SK-N-SH treated with all-trans-retinoic acid at 6 μM for 48 hours (cell line): ENCODE measurements around the gene SFXN5.

ENCODE experiments used
- ARNTL ChIP-seq: fragments of 450-650 bp; formaldehyde crosslinking; IDR thresholded peaks from 2 replicates; pipeline ENCODE4 v1.5.0; 2020; ENCODE audit warnings: low read depth, mild to moderate bottlenecking, moderate library complexity, borderline replicate concordance
- RARB ChIP-seq: fragments of 250-450 bp; sonication (Bioruptor Pico); IDR thresholded peaks from 2 replicates; pipeline ENCODE4 v1.8.0; 2021; ENCODE audit warnings: mild to moderate bottlenecking, moderate library complexity
- ZC3H10 ChIP-seq: fragments of 250-450 bp; sonication (Bioruptor Pico); IDR thresholded peaks from 2 replicates; pipeline ENCODE4 v1.5.1; 2021; ENCODE audit warnings: mild to moderate bottlenecking, moderate library complexity
- ZFP30 ChIP-seq: fragments of 450-650 bp; formaldehyde crosslinking; IDR thresholded peaks from 2 replicates; pipeline ENCODE4 v1.5.0; 2022; ENCODE audit warnings: mild to moderate bottlenecking, moderate library complexity
- ZNF70 ChIP-seq: fragments of 450-650 bp; formaldehyde crosslinking; IDR thresholded peaks from 2 replicates; pipeline ENCODE4 v1.5.0; 2020; ENCODE audit warnings: mild to moderate bottlenecking, moderate library complexity
- ZNF8 ChIP-seq: fragments of 450-650 bp; formaldehyde crosslinking; IDR thresholded peaks from 2 replicates; pipeline ENCODE4 v1.5.0; 2020; ENCODE audit warnings: mild to moderate bottlenecking, moderate library complexity
- TF ChIP-seq, protein P1 (sequence below): fragments of 250-450 bp; sonication (Bioruptor Pico); IDR thresholded peaks from 2 replicates; pipeline ENCODE4 v1.8.0; 2020; ENCODE audit warnings: mild to moderate bottlenecking, moderate library complexity, borderline replicate concordance
- TF ChIP-seq, protein P2 (sequence below): fragments of 250-450 bp; sonication (Bioruptor Pico); IDR thresholded peaks from 2 replicates; pipeline ENCODE4 v1.5.1; 2020; ENCODE audit warnings: low read depth, mild to moderate bottlenecking, moderate library complexity
- TF ChIP-seq, protein P3 (sequence below): fragments of 250-450 bp; sonication (Bioruptor Pico); IDR thresholded peaks from 2 replicates; pipeline ENCODE4 v1.8.0; 2021; ENCODE audit warnings: low read depth, mild to moderate bottlenecking, moderate library complexity, borderline replicate concordance
- TF ChIP-seq, protein P4 (sequence below): fragments of 250-450 bp; sonication (Bioruptor Pico); IDR thresholded peaks from 2 replicates; pipeline ENCODE4 v1.5.0; 2020; ENCODE audit warnings: mild to moderate bottlenecking, moderate library complexity

DNA sequence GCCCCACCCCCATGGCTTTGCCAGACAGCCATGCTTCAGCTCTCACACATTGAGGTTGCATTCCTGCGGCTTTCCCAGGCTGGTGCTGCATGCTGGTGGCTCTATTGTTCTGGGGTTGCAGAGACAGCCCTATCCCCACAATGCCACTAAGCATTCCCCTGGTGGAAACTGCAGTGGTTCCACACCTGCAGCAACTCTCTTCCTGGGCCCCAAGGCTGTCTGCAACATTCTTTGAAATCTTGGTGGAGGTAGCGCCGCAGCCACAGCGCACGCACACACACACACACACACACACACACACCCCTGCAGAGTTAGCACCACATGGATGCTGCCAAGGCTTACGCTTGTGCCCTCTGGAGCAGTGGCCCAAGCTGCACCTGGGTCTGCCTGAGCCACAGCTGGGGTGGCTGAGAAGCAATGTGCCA is 21.4 kb downstream of the SFXN5 start:
- TF ChIP-seq, protein P1, sequence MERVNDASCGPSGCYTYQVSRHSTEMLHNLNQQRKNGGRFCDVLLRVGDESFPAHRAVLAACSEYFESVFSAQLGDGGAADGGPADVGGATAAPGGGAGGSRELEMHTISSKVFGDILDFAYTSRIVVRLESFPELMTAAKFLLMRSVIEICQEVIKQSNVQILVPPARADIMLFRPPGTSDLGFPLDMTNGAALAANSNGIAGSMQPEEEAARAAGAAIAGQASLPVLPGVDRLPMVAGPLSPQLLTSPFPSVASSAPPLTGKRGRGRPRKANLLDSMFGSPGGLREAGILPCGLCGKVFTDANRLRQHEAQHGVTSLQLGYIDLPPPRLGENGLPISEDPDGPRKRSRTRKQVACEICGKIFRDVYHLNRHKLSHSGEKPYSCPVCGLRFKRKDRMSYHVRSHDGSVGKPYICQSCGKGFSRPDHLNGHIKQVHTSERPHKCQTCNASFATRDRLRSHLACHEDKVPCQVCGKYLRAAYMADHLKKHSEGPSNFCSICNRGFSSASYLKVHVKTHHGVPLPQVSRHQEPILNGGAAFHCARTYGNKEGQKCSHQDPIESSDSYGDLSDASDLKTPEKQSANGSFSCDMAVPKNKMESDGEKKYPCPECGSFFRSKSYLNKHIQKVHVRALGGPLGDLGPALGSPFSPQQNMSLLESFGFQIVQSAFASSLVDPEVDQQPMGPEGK (CRISPR knock-in tag) = no peak
- TF ChIP-seq, protein P2, sequence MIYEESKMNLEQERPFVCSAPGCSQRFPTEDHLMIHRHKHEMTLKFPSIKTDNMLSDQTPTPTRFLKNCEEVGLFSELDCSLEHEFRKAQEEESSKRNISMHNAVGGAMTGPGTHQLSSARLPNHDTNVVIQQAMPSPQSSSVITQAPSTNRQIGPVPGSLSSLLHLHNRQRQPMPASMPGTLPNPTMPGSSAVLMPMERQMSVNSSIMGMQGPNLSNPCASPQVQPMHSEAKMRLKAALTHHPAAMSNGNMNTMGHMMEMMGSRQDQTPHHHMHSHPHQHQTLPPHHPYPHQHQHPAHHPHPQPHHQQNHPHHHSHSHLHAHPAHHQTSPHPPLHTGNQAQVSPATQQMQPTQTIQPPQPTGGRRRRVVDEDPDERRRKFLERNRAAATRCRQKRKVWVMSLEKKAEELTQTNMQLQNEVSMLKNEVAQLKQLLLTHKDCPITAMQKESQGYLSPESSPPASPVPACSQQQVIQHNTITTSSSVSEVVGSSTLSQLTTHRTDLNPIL (CRISPR knock-in tag) = no peak
- no peak for TF ChIP-seq ARNTL
- TF ChIP-seq, protein P3, sequence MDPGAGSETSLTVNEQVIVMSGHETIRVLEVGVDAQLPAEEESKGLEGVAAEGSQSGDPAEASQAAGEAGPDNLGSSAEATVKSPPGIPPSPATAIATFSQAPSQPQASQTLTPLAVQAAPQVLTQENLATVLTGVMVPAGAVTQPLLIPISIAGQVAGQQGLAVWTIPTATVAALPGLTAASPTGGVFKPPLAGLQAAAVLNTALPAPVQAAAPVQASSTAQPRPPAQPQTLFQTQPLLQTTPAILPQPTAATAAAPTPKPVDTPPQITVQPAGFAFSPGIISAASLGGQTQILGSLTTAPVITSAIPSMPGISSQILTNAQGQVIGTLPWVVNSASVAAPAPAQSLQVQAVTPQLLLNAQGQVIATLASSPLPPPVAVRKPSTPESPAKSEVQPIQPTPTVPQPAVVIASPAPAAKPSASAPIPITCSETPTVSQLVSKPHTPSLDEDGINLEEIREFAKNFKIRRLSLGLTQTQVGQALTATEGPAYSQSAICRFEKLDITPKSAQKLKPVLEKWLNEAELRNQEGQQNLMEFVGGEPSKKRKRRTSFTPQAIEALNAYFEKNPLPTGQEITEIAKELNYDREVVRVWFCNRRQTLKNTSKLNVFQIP = no peak
- no peak for TF ChIP-seq RARB (CRISPR knock-in tag)
- no peak for TF ChIP-seq ZNF8 (CRISPR knock-in tag)
- no peak for TF ChIP-seq ZFP30 (CRISPR knock-in tag)
- TF ChIP-seq ZC3H10 (CRISPR knock-in tag) = no peak
- TF ChIP-seq, protein P4, sequence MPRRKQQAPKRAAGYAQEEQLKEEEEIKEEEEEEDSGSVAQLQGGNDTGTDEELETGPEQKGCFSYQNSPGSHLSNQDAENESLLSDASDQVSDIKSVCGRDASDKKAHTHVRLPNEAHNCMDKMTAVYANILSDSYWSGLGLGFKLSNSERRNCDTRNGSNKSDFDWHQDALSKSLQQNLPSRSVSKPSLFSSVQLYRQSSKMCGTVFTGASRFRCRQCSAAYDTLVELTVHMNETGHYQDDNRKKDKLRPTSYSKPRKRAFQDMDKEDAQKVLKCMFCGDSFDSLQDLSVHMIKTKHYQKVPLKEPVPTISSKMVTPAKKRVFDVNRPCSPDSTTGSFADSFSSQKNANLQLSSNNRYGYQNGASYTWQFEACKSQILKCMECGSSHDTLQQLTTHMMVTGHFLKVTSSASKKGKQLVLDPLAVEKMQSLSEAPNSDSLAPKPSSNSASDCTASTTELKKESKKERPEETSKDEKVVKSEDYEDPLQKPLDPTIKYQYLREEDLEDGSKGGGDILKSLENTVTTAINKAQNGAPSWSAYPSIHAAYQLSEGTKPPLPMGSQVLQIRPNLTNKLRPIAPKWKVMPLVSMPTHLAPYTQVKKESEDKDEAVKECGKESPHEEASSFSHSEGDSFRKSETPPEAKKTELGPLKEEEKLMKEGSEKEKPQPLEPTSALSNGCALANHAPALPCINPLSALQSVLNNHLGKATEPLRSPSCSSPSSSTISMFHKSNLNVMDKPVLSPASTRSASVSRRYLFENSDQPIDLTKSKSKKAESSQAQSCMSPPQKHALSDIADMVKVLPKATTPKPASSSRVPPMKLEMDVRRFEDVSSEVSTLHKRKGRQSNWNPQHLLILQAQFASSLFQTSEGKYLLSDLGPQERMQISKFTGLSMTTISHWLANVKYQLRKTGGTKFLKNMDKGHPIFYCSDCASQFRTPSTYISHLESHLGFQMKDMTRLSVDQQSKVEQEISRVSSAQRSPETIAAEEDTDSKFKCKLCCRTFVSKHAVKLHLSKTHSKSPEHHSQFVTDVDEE = no peak
- no peak for TF ChIP-seq ZNF70
